NK-92 treated with Interleukin-12 subunit alpha and Interleukin-12 subunit beta, amount 100 ng/mL, for 24 hours (cell line): ENCODE results near the gene THBS3.
"Not testable (repeated sequence)": the region's sequence is repeated elsewhere in the genome, so short reads cannot be mapped to it uniquely, and the experiment has no call there.

Experiments used
- DNase-seq: peaks from one replicate; lab custom pipeline; 2025; lab: John Stamatoyannopoulos, UW

Gene THBS3

DNA sequence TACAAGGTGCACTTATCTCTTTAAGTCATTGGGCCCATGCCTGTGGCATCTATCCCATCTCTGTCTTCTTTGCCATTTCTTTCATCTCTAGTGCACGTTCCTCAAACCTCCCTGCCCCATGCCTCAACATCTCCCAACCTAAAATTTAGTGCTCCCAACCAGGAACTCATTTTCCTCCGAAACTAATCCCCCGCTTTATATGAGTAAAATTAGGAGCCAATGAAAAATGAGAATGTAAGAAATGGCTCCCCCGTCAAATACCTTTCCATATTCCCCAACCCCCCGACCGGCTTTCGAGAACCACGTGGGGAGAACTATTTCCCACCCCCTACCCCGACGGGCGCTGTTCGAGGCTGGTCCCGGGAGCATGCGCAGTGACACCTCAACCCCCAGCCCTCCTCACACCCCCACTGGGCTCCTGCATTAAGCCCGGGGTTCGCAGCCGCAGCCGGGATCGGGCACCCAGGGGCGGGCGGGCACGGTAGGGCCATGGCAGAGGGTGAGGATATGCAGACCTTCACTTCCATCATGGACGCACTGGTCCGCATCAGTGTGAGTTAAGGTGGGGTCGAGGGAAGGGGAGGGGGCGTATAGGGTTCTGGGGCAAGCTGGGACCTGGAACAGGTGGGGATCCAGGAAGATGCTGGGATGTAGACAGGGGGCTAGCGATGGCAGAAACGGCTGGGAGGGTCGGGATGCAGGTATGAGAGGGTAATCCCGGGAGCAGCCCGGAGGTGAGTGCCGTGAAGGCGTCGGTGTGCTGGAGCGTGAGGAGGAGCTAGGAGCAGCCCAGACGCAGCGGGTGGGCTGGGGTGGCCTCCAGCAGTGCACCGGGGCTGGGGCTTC lies 34.0 kb downstream of the THBS3 start, which contains the start of gene TRIM46:
TSS of gene TRIM46 (plus strand) at position 372 of the 846 bp plus-strand sequence. CDS start at position 490, 118 bp downstream.
- peak; percentile 78 for DNase-seq

DNA sequence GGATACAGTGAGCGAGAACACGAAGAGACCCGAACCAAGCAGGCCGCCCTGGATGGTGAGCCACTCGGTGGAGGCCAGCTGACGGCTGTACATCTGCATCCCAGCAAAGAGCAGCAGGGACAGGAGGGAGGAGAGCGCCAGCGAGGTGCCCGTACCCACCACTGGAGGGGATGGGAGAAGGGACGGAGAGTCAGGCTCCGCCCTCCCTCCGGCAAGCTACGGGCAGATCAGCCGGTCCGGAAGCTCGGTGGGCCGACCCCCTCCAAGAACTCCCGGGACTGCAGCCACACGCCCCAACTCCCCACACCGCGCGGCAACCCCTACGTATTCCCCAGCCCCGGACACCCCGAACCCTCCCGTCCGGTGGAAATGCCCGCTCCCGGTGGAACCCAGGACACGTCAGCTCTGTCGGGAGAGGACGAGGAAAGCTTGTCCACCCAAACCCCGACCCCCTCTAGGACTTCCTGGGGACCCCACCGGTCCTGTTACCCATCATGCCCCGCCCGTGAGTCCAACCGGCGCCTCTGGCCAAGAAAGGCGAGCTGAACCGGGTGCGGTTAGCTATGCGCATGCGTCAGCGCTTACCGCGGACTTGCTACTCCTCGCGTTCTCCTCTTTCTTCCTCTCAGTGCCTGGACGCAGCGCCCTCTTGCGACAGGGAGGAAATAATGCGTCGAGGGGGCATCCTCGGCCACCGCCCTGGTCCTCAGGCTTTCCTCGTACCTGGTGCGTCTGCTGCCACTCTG lies 34.8 kb downstream of the THBS3 start, which contains the start of gene KRTCAP2:
TSS of gene KRTCAP2 (minus strand) at position 573 of the 746 bp plus-strand sequence. CDS start at position 493, 80 bp downstream.
- DNase-seq: peak; percentile 95

DNA sequence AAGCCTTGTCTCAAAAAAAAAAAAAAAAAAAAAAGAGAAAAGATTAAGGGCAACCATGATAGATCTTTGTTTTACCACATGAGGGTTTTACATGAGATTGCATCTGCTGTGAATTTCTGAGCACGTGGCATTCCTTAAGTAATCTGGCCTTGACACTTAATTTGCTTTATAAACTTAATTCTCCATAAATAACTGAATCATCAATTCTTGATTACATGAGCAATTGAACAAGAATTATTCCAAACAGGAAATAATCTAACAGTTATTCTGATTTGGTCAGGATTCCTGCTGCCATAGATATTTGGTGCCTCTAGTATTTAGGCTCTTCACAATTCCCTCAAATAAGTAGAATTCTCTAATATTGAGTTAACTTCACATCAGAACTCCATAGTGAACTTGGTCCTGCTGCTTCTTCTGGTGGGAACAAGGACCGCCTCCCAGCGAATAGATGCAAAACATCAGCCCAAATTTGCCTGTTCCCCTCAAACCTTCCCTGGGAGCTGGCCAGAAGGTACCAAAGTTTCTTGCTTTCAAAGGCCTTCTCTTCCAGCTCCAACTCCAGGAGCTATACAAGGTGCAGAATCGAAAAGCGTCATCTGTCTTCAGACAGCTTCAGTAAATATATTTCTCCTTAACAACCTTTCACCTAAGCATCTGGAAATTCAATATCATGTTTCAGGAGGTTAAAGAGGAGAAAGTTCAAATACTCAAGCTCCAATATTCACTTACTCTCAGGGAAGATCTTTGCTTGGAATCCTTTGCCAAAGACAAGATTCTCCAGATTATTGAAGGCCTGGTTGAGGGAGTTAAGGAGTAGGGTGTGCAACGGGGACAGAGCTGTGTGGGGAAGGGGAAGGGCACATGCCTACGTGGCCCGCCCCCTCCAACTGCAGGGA lies 35.6 kb downstream of the THBS3 start:
- DNase-seq: no peak

DNA sequence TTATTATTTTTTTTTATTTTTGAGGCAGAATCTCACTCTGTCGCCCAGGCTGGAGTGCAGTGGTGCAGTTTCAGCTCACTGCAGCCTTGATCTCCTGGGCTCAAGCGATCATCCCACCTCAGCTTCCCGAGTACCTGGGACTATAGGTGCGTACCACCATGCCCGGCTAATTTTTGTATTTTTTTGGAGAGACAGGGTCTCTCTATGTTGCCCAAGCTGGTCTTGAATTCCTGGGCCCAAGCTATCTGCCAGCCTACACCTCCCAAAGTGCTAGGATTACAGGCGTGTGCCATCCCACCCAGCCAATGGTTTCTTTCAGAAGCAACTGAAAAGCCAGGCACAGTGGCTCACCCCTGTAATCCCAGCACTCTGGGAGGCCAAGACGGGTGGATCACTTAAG lies 36.9 kb downstream of the THBS3 start:
- no peak for DNase-seq

DNA sequence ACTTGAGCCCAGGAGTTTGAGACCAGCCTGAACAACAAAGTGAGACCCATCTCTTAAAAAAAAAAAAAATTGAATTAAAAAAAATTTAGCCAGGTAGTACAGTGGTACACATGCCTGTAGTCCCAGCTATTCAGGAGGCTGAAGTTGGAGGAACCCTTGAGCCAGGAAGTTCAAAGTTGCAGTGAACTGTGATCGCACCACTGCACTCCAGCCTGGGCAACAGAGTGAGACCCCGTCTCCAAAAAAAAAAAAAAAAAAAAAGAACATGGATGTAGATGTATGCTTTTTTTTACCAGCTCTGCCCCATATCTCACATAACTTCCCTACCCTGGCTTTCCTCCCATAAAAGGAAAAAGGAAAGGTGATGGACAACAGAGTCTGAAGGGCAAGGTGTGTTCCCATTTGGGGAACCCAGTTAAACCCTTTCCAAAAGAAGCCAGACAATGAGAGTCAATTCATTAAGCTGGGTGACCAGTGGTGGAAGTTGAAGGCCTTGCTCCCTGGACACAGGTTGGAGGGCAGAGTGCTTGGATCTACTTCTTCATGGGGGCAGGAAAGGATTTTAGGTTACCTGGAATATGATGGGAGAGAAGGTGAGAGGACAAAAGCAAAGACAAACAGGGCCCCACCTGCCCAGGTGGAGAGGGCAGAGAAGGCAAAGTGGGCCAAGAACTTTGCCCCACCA lies 37.5 kb downstream of the THBS3 start:
- DNase-seq: no peak

DNA sequence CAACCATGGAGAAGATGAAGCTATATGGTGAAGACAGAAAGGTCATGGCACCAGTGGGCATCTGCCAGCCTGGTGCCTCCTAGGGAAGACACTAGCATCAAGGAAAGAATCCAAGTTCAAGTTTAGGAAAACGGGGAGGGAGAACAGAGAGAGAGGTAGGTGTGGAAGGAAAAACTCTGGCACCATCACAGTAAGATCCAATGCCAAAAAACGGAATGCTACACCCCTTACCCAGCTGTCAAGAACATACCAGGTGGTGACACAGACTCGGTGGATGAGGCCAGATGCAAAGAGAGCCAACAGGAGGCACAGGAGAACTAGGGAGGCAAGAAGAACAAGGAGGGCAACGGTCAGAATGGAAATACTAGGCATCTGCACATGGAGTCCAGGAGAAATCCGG lies 38.2 kb downstream of the THBS3 start:
- no peak for DNase-seq

DNA sequence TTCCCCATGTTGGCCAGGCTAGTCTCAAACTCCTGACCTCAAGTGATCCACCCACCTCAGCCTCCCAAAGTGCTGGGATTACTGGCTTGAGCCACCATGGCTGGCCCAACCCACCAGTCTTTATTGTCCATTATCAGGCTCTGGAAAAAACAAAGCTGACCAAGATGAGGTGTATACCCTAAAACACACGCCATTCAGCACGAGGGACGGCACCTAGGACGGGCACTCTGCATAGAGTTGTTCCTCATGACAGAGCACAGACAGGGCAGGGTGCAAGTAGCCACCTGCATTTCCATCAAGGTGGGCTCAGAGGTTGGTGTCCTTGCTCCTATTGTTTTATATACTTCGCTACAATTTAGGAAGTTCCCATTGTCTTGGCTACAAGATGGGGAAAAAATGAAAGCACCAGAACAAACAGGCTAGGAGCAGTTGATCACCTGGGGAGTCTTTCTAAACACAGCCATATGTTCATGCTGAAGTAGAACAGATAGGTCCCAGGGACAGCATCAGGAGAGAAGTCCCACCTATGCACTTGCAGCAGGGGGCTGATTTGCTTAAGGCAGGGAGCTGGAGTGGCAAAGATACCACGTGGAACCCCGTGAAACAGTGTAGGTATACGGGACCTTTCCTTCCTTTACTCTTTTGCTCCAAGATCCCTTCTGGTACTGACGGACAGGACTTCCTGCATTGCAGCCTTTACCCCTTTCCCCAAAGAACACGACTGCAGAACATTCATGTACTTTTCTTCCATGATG lies 39.1 kb downstream of the THBS3 start:
- DNase-seq: no peak

DNA sequence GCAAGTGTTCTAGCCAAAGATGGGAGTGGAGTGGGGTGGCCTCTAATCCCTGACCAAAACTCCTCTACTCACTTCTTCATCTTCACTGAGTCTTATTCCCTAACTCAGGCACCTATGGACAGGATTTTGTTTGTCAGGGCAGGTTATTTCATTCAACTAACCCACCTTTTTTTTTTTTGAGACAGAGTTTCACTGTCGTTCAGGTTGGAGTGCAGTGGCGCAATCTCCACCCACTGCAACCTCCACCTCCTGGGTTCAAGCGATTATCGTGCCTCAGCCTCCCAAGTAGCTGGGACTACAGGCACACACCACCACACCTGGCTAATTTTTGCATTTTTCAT lies 39.6 kb downstream of the THBS3 start:
- DNase-seq: not testable (repeated sequence)

DNA sequence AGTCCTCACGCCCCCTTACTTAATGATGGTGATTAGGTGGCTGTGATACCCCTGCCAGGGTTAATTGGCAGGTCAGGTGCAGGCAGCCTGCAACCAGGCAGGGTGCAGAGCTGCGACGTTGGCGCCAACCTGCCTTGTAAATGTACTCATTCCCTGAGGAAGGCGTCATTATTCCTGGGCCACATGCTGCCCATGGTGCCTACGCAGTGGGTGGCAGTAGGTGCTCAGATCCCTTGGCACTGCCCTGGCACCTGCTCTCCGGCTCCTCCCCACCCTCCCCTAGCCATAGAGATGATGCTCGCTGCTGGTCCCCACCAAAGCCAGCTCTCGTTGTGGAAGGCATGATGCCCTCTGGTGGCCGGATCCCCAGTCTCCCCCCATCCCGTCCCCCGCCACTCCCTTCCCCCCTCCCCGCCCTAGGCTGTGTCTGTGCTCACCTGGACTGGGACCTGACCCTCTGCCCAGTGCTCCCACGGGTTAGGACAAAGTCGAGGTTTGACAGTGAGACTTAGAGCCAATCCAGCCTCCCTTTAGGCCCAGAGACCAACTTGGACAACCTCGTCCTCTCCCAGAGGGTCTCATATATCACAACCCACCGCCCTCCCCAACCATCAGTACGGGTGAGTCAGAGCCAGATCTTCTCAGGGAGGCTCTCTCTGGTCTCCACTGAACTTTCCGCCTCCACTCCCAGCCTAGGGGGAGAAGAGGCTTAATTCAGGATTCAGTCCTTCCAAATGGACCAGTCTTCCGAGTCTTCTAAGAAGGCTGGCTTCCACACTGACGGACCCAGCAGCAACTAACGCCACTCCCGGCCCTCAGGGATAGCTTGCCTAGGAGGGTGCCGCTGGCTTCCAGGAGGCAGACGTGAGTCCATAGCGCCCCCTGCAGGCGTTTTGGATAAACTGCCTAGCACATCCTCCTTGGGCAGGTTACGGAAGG lies 40.3 kb downstream of the THBS3 start:
- DNase-seq: peak; percentile 63

DNA sequence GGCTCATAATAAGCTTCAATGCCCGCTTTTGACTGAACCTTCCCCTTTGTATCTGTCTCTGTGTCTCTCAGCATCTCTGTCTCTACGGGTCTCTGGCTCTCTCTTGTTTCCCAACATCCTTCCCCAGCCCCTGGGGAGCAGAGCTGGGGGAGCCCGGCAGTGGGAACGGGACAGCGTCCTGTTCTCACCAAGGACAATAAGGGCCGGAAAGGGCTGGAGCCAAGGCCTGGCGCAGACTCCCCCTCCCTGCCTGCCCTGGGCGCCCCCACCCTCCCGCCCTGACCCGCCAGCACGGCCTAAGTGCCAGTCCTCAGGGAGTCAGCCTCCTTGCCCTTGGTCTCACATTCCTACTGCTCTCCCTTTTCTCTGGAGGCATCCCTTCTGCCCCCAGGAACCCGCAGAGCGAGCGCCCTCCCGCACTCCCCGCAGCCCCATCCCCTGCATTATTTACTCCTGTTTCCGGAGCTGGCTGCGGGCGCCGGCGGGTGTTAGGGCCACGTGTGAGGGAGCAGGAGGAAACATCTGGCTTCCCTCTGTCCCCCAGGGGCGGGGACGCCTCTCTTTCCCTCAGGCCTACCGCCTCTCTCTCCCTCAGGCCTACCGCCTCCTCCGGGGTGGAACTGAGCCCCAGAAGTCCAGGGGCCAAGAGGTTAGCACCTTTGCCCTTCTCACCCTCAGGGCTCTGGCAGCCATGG lies 41.1 kb downstream of the THBS3 start:
- DNase-seq: no peak

DNA sequence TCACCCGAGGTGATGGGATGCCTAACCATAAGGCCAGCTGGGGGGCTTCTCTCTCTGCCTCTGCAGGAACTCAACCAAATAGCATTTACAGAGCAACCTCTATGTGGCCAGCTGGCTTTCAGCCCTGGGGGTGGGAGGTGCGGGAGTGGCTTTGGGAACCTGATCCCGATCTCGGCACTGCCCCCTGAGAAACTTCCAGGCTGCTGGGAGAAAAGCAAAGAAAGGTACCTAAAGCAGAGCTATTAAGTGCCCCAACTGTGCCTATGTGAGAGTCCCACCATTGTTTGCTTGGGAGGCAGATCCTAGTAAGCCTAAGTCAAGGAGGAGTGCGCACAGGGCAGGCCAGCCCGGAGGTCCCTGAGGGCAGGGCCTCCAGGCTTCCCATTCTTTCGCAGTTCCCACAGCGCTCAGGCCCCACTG lies 41.6 kb downstream of the THBS3 start:
- DNase-seq: no peak

DNA sequence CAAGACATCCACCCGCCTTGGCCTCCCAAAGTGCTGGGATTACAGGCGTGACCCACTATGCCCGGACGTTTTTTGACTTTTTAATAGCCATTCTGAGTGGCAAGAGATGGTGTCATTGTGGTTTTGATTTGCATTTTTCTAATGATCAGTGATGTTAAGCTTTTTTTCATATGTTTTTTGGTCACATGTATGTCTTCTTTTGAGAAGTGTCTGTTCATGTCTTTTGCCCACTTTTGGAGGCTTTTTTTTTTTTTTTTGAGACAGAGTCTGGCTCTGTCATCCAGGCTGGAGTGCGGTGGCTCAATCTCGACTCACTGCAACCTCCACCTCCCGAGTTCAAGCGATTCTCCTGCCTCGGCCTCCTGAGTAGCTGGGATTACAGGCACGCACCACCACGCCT lies 43.1 kb downstream of the THBS3 start:
- not testable (repeated sequence) for DNase-seq

DNA sequence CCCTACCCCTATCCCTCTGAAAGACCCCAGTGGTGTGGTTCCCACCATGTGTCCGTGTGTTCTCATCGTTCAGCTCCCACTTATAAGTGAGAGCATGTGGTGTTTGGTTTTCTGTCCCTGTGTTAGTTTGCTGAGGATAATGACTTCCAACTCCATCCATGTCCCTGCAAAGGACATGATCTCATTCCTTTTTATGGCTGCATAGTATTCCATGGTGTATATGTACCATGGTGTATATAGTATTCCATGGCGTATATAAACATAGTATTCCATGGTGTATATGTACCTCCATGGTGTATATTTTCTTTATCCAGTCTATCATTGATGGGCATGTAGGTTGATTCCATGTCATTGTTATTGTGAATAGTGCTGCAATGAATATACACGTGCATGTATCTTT lies 43.9 kb downstream of the THBS3 start:
- not testable (repeated sequence) for DNase-seq

DNA sequence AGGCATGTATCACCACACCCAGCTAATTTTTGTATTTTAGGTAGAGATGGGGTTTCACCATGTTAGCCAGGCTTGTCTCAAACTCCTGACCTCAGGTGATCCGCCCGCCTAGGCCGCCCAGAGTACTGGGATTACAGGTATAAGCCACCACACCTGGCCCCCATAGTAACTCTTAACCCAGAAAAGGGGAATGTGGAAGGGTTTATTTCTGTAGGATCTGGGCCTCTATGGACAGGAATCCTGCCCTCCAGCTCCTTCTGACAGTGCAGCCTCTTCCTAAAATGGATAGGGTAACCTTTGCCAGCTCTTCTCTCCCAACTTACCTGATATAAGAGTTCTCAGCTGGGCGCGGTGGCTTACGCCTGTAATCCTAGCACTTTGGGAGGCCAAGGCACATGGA lies 45.1 kb downstream of the THBS3 start:
- not testable (repeated sequence) for DNase-seq

DNA sequence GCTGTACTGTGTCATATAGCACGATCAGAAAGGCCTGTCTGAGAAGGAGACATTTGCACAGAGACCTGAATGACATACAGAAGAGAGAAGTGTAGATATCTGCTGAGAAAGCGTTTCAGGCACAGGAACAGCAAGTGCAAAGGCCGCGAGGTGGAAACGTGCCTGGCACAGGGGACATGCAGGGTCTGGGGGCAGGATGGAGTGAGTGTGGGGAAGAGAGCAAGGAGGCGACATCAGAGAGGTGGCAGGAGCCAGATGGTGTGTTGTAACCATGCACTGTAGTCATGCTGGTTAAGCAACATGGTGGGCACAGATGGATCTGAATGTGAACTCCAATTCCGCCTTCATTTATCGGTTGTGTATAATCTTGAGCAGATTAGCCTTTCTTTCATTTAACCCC lies 47.6 kb downstream of the THBS3 start:
- DNase-seq: no peak

DNA sequence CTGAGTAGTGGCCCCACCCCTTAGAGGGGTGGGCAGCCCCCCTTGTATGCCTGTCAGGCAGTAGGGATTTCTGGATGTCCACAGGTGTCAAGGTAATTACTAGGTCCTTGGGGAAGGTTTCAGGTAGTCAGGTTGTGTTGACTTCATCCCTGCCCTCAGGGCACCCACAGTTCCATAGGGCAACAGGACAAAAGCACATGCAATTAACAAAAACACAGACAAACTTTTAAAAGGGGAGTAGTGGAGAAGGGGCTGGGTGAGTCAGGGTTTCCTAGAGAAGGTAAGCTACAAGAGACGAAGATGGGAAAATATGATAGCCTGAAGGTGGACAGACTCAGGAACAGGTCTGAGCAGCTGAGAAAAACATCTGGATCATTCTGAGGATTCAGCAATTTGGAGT lies 48.7 kb downstream of the THBS3 start:
- no peak for DNase-seq

DNA sequence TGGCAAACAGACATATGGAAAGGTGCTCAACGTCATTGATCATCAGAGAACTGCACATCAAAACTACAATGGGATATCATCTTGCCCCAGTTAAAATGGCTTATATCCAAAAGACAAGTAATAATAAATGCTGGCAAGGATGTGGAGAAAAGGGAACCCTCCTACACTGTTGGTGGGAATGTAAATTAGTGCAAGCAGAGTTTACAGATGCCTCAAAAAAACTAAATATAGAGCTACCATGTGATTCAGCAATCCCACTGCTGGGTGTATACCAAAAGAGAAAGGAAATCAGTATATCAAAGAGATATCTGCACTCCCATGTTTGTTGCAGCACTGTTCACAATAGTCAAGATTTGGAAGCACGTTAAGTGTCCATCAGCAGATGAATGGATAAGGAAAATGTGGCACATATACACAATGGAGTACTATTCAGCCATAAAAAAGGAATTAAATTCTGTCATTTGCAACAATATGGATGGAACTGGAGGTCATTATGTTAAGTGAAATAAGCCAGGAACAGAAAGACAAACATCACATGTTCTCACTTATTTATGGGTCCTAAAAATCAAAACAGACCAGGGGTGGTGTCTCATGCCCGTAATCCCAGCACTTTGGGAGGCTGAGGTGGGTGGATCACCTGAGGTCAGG lies 51.6 kb downstream of the THBS3 start:
- not testable (repeated sequence) for DNase-seq
